ENCODE measurements around the gene DNAJC2.
"Not testable (repeated sequence)": the region's sequence is repeated elsewhere in the genome, so short reads cannot be mapped to it uniquely, and the experiment has no call there.

Gene DNAJC2

DNA sequence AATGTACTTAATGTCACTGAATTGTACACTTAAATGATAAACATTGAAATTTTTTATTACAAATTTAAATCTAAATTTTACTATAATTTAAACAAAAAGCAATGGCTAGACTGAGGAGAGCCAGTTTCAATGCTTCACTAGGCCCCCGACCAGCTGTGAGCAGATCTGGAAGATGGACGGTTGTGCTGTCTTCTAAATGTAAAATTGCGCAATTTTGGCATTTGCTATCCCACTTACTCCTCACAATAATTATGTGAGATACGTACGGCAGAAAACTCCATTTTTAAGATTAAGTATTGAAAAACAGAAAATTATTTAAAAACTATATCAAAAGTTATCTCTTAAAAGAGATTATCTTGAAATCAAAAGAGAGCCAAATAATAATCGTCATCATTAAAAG is 71.2 kb downstream of the DNAJC2 start:
- DNase-seq (ENCODE audit: low read depth in 2 of 2) = not testable (repeated sequence)

DNA sequence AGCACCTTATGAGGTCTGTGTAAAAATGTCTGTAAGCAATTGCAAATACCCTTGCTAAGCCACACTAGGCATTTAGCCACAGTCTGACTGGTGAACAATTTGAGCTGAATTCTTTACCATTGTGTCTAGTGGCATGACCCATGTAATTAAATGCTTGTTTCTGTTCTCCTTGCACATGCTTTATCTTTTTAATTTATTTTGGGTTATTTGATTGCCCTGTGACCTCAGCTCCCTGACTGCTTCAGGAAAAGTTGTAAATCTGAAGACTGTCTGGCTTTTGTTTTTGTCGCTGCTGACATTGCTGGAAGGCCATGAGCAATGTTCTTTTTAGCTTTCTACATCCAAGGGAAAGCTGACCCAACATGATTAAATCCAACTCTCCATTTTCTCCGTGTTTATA is 78.3 kb downstream of the DNAJC2 start:
- DNase-seq (ENCODE audit: low read depth in 2 of 2) = not testable (repeated sequence)

DNA sequence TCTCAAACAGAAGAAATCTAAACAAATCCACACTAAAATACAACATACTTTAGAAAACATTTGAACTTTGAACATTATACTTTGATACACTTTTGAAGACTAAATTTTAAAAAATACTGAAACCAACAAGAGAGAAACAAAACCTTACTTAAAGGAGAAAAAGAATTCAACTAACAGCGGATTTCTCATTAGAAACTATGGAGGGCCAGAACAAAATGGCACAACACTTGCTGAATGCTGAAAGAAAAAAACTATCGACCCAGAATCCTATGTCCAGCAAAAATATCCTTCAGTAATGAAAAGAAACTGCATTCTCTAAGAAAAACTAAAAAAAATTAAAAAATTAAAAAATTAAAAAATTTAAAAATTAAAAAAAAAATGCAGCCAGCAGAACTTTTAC is 80.5 kb downstream of the DNAJC2 start:
- DNase-seq (ENCODE audit: low read depth in 2 of 2) = not testable (repeated sequence)

Data from stimulated activated CD8-positive, alpha-beta memory T cell treated with anti-CD3 and anti-CD28 coated beads, Interleukin-2, amount 100 ng/mL, for 1 hour (primary cell).